PFSK-1 (cell line): ENCODE measurements around the gene TGFBRAP1.

Experiments used
- FOXP2 ChIP-seq: optimal IDR thresholded peaks from 2 replicates; pipeline ENCODE3; 2011; ENCODE audit warnings: borderline replicate concordance, control low read depth, inconsistent platforms; ENCODE audit not compliant: insufficient read depth; ENCODE audit errors: extremely low read length, extremely low read depth
- POLR2AphosphoS5 ChIP-seq: IDR thresholded peaks from 2 replicates; pipeline ENCODE4 v1.6.1; 2012; ENCODE audit warnings: low read depth, mild to moderate bottlenecking, control low read depth, low read length, moderate library complexity
- REST ChIP-seq, 2 experiments: IDR thresholded peaks; 2 replicates each; pipeline versions ENCODE4 v1.6.1 to v1.8.0; 2011 to 2012; ENCODE audit warnings: low read depth in 2 of 2, low read length in 2 of 2, control low read depth in 1 of 2, inconsistent platforms in 1 of 2, mild to moderate bottlenecking in 1 of 2, moderate library complexity in 1 of 2; ENCODE audit not compliant: insufficient read depth in 1 of 2
- SIN3A ChIP-seq: IDR thresholded peaks from 2 replicates; pipeline ENCODE4 v1.6.1; 2012; ENCODE audit warnings: mild to moderate bottlenecking, low read length, moderate library complexity, borderline replicate concordance; ENCODE audit not compliant: insufficient read depth
- TAF1 ChIP-seq: IDR thresholded peaks from 2 replicates; pipeline ENCODE4 v1.6.1; 2012; ENCODE audit warnings: low read length, control low read depth, borderline replicate concordance; ENCODE audit not compliant: insufficient read depth

GRCh38 chr2:105243961-105244360, 85.6 kb downstream of the TGFBRAP1 start:
- no peak for TF ChIP-seq POLR2AphosphoS5
- no peak for TF ChIP-seq TAF1
- TF ChIP-seq REST (IDR thresholded peaks at IDR 0.05; ENCODE audit: insufficient read depth in 1 of 2, low read depth in 2 of 2, low read length in 2 of 2): no peak
- no peak for TF ChIP-seq FOXP2
- TF ChIP-seq SIN3A: no peak
